Choroid plexus epithelial cell (primary cell): ENCODE data around the gene GRXCR2.
A peak's percentile ranks its signal among the peaks of the same experiment; 100 is the strongest.
"Not testable (repeated sequence)": the region's sequence is repeated elsewhere in the genome, so short reads cannot be mapped to it uniquely, and the experiment has no call there.

Experiments
- DNase-seq: peaks from one replicate; pipeline ENCODE4 v3.0.0-alpha.2; 2010; ENCODE audit warnings: low read depth
- H3K4me3 ChIP-seq: 2 replicates; pipeline ENCODE4 v1.5.1; 2011; ENCODE audit warnings: low read depth, mild to moderate bottlenecking, control low read depth, low read length, moderate library complexity
- CTCF ChIP-seq: conservative IDR thresholded peaks from 2 replicates; pipeline ENCODE4 v1.5.1; 2011; ENCODE audit warnings: low read depth, mild to moderate bottlenecking, control low read depth, inconsistent platforms, low read length, moderate library complexity

GRXCR2 gene

GRCh38 chr5:145887217-145887616 is 14.4 kb upstream of the GRXCR2 start:
- peak; percentile 31 for TF ChIP-seq CTCF
- peak; percentile 45 for DNase-seq
- no peak overlapping the region for H3K4me3 ChIP-seq

GRCh38 chr5:145874765-145875164 is 2.0 kb upstream of the GRXCR2 start:
- H3K4me3 ChIP-seq: no peak overlapping the region
- no peak for TF ChIP-seq CTCF
- DNase-seq: no peak

- no peak overlapping the region for H3K4me3 ChIP-seq
- DNase-seq: no peak
- no peak for TF ChIP-seq CTCF
Observed at GRCh38 chr5:145872486-145872885, 328 bp downstream of the GRXCR2 start.

GRCh38 chr5:145869753-145870152 is 3.1 kb downstream of the GRXCR2 start:
- no peak overlapping the region for H3K4me3 ChIP-seq
- no peak for TF ChIP-seq CTCF
- no peak for DNase-seq

- TF ChIP-seq CTCF: no peak
- DNase-seq: peak; percentile 43
- no peak overlapping the region for H3K4me3 ChIP-seq
Observed at GRCh38 chr5:145867806-145868205, 5.0 kb downstream of the GRXCR2 start.

GRCh38 chr5:145864432-145864831 is 8.4 kb downstream of the GRXCR2 start:
- H3K4me3 ChIP-seq, DNase-seq: not testable (repeated sequence)

GRCh38 chr5:145863003-145863402 is 9.8 kb downstream of the GRXCR2 start:
- no peak for TF ChIP-seq CTCF
- no peak overlapping the region for H3K4me3 ChIP-seq
- DNase-seq: no peak

GRCh38 chr5:145859897-145860296 is 12.9 kb downstream of the GRXCR2 start:
- TF ChIP-seq CTCF: peak; percentile 26
- no peak overlapping the region for H3K4me3 ChIP-seq
- no peak for DNase-seq
